NCI-H345 treated with DMSO at 0.1 percent for 48 hours (cell line): Measurements from ENCODE around the gene UNC50.
A peak's percentile ranks its signal among the peaks of the same experiment; 100 is the strongest.
"Not testable (repeated sequence)": the region's sequence is repeated elsewhere in the genome, so short reads cannot be mapped to it uniquely, and the experiment has no call there.

Experiments used
- DNase-seq: peaks from one replicate; lab custom pipeline; 2025; ENCODE audit not compliant: unreplicated experiment; lab: John Stamatoyannopoulos, UW

The UNC50 gene

GRCh38 chr2:98607741-98608115 is 661 bp upstream of the UNC50 start:
- no peak for DNase-seq

GRCh38 chr2:98608962-98609604 is 694 bp downstream of the UNC50 start:
- no peak for DNase-seq

GRCh38 chr2:98614024-98614739 is 5.8 kb downstream of the UNC50 start:
- DNase-seq, result no peak

GRCh38 chr2:98615481-98615880 is 7.1 kb downstream of the UNC50 start:
- no peak for DNase-seq

- no peak for DNase-seq
These were observed 8.8 kb downstream of the UNC50 start for GRCh38 chr2:98617149-98617548.

GRCh38 chr2:98623657-98624056 is 15.3 kb downstream of the UNC50 start:
- DNase-seq, result no peak

- DNase-seq, result no peak
These were observed 24.0 kb downstream of the UNC50 start for GRCh38 chr2:98632351-98632750.

- DNase-seq, result no peak
These were observed 26.2 kb downstream of the UNC50 start for GRCh38 chr2:98634406-98635092.

GRCh38 chr2:98637401-98638147 is 29.2 kb downstream of the UNC50 start:
- DNase-seq, result no peak

- no peak for DNase-seq
These were observed 35.2 kb downstream of the UNC50 start for GRCh38 chr2:98643496-98644100.

- DNase-seq, result no peak
These were observed 39.2 kb downstream of the UNC50 start for GRCh38 chr2:98647636-98648035.

GRCh38 chr2:98648451-98648850 is 40.1 kb downstream of the UNC50 start:
- DNase-seq, result no peak

GRCh38 chr2:98649135-98649991 is 41.0 kb downstream of the UNC50 start:
- peak; percentile 63 for DNase-seq

GRCh38 chr2:98649992-98650375 is 41.6 kb downstream of the UNC50 start:
- no peak for DNase-seq

- DNase-seq, result no peak
These were observed 42.6 kb downstream of the UNC50 start for GRCh38 chr2:98650998-98651397.

GRCh38 chr2:98654699-98655495 is 46.5 kb downstream of the UNC50 start:
- no peak for DNase-seq

GRCh38 chr2:98656800-98657199 is 48.4 kb downstream of the UNC50 start:
- no peak for DNase-seq

GRCh38 chr2:98658816-98659490 is 50.6 kb downstream of the UNC50 start:
- no peak for DNase-seq

GRCh38 chr2:98659491-98659840 is 51.1 kb downstream of the UNC50 start:
- DNase-seq, result not testable (repeated sequence)
